NB4 (cell line): ENCODE results near the gene GBA3.

ENCODE experiments used
- MYC ChIP-seq: IDR thresholded peaks from 2 replicates; pipeline ENCODE4 v1.6.1; 2011; ENCODE audit warnings: low read depth, low read length
- POLR2A ChIP-seq: IDR thresholded peaks from 2 replicates; pipeline ENCODE4 v1.6.1; 2011; ENCODE audit warnings: mild to moderate bottlenecking; ENCODE audit not compliant: insufficient read length; ENCODE audit errors: extremely low read depth
- TF ChIP-seq, protein P1 (sequence below): IDR thresholded peaks from one replicate; pipeline ENCODE4 v1.5.1; 2012; ENCODE audit warnings: low read depth, low read length
- TF ChIP-seq, protein P2 (sequence below): IDR thresholded peaks from 2 replicates; pipeline ENCODE4 v1.6.1; 2011; ENCODE audit warnings: low read depth, low read length

DNA sequence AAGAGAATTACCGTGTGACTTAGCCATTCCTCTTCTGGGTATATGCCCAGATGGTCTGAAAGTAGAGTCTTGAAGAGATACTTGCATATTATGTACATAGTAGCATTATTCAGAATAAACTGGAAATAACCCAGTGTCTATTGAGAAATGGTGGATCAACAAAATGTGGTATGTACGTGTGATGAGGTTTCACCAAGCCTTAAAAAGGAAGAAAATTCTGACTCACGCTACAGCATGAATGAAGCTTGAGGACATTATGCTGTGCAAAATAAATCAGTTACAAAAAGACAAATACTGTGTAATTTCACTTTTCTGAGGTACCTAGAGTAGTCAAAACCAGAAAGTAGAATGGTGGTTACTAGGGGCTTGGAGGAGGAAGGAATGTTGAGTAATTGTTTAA lies 37.3 kb downstream of the GBA3 start:
- TF ChIP-seq, protein P1, sequence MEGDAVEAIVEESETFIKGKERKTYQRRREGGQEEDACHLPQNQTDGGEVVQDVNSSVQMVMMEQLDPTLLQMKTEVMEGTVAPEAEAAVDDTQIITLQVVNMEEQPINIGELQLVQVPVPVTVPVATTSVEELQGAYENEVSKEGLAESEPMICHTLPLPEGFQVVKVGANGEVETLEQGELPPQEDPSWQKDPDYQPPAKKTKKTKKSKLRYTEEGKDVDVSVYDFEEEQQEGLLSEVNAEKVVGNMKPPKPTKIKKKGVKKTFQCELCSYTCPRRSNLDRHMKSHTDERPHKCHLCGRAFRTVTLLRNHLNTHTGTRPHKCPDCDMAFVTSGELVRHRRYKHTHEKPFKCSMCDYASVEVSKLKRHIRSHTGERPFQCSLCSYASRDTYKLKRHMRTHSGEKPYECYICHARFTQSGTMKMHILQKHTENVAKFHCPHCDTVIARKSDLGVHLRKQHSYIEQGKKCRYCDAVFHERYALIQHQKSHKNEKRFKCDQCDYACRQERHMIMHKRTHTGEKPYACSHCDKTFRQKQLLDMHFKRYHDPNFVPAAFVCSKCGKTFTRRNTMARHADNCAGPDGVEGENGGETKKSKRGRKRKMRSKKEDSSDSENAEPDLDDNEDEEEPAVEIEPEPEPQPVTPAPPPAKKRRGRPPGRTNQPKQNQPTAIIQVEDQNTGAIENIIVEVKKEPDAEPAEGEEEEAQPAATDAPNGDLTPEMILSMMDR: no peak
- TF ChIP-seq POLR2A (no peak), MYC (no peak)
- TF ChIP-seq, protein P2, sequence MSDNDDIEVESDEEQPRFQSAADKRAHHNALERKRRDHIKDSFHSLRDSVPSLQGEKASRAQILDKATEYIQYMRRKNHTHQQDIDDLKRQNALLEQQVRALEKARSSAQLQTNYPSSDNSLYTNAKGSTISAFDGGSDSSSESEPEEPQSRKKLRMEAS: no peak
